Right atrium auricular region (tissue), 2 donors: ENCODE results near the gene MYO5B. TPM values are rescaled to one million over a fixed set of nuclear protein-coding genes. Genes with fewer than 3 reads are reported as not detected.
"Not testable (repeated sequence)": the region's sequence is repeated elsewhere in the genome, so short reads cannot be mapped to it uniquely, and the experiment has no call there.

ENCODE experiments used
- DNase-seq: peaks from one replicate; pipeline ENCODE4 v3.0.0-alpha.2; 2019; ENCODE audit warnings: low spot score
- H3K27ac ChIP-seq, 2 donors: fragments of 200-600 bp; sonication (generic); 1 replicate in 1 of 2; 2 replicates in 1 of 2; pipeline ENCODE4 v1.5.1; 2016 to 2019
- H3K27me3 ChIP-seq, 2 donors: fragments of 200-600 bp; sonication (generic); one replicate each; pipeline versions ENCODE4 v1.5.1 to v1.6.0; 2017 to 2019
- H3K36me3 ChIP-seq: fragments of 200-600 bp; sonication (generic); one replicate; pipeline ENCODE4 v1.5.1; 2016
- H3K4me1 ChIP-seq, 2 donors: fragments of 200-600 bp; sonication (generic); one replicate each; pipeline versions ENCODE4 v1.5.1 to v1.6.0; 2017 to 2019
- H3K4me3 ChIP-seq, 2 donors: fragments of 200-600 bp; sonication (generic); 1 replicate in 1 of 2; 2 replicates in 1 of 2; pipeline ENCODE4 v1.5.1; 2017 to 2019; ENCODE audit warnings: mild to moderate bottlenecking in 1 of 2, moderate library complexity in 1 of 2
- H3K9me3 ChIP-seq, 2 donors: fragments of 200-600 bp; sonication (generic); one replicate each; pipeline ENCODE4 v1.5.1; 2019
- microRNA-seq, 2 donors: library from miRNA; unstranded; fragments of <30 nt; microRNA quantifications; one replicate each; pipeline ENCODE4, GENCODE V29; 2016 to 2017; ENCODE audit warnings: borderline number of aligned reads in 2 of 2, borderline replicate concordance in 1 of 2
- total RNA-seq, 2 donors: library from RNA; depleted of rRNA; stranded (reverse); fragments of >200 nt; gene quantifications; one replicate each; pipeline ENCODE4 v1.1.0, GENCODE V29; 2016
- TF ChIP-seq, protein P1 (sequence below), 2 donors: fragments of 200-600 bp; sonication (generic); IDR thresholded peaks; one replicate each; pipeline ENCODE4 v1.5.1; 2019; ENCODE audit warnings: antibody characterized with exemption in 2 of 2

Gene MYO5B
- total RNA-seq, 2 donors from 2014 or later, result 7.7 to 10.2 TPM

DNA sequence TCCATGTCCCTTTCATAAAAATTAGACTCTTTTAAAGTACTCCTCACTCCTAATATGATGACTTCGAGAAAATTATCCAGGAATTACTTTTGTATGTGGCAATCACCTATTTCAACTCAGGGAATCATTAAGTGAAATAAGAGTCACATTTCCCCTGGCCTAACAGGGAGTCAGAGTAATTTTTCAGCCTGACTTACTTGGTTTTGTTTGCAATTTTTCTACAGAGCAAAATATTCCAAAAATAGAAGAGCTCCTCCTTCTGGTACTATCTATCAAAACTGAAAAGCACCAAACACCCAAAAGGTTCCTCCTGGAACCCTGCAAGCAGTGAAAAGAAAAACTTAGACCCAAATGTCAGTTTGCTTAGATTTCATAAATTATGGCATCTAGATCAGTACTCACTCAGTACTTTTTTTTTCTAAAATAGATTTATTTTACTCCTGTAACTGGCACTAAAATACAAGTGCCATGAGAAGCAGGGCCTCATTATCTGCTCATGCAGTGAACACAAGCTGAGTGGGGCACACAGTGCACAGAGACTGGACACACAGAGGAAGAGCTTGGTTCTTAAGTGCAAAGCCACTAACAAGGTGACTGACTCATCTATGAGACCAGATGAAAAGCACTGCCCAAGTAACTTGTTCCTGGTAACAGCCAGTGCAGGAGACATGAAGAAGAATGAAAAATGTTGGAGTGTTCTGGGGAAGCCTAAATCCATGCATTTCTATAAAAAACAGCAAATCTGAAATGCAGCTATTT, 410.3 kb downstream of the MYO5B start:
- no peak overlapping the region for H3K27ac ChIP-seq
- TF ChIP-seq, protein P1, sequence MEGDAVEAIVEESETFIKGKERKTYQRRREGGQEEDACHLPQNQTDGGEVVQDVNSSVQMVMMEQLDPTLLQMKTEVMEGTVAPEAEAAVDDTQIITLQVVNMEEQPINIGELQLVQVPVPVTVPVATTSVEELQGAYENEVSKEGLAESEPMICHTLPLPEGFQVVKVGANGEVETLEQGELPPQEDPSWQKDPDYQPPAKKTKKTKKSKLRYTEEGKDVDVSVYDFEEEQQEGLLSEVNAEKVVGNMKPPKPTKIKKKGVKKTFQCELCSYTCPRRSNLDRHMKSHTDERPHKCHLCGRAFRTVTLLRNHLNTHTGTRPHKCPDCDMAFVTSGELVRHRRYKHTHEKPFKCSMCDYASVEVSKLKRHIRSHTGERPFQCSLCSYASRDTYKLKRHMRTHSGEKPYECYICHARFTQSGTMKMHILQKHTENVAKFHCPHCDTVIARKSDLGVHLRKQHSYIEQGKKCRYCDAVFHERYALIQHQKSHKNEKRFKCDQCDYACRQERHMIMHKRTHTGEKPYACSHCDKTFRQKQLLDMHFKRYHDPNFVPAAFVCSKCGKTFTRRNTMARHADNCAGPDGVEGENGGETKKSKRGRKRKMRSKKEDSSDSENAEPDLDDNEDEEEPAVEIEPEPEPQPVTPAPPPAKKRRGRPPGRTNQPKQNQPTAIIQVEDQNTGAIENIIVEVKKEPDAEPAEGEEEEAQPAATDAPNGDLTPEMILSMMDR (IDR thresholded peaks at IDR 0.05), result peak in 1 of 2 donors; percentile 35
- no peaks in the 10 kb centered on the region for H3K4me1 ChIP-seq
- DNase-seq, result no peak
- H3K9me3 ChIP-seq, result no peaks in the 10 kb centered on the region
- no peak overlapping the region for H3K4me3 ChIP-seq
- peaks cover 71% of the 10 kb centered on the region for H3K36me3 ChIP-seq
- H3K27me3 ChIP-seq, result no peaks in the 10 kb centered on the region

DNA sequence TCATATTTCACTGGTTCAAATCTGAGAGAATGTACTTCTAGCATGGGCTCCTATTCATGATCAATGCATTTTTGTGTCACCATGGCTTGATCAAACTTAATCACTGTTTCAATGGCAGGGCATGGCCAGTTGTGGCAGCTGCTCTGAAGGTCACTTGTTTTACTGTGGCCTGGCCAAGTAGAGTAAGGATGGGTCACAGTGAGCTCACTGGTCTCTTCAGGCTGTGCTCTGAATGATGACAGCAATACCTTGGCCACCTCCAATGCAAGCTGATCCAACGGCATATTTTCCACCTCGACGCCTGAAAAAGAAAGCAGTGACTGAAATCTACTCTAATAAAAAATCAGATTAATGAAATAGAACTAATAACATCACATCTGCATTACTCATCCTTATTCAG, 411.3 kb downstream of the MYO5B start:
- H3K4me1 ChIP-seq, H3K27me3 ChIP-seq, H3K27ac ChIP-seq, H3K9me3 ChIP-seq, H3K4me3 ChIP-seq, DNase-seq: not testable (repeated sequence)
- H3K36me3 ChIP-seq, result peaks cover 63% of the 10 kb centered on the region

- Histone ChIP-seq H3K36me3 (peaks cover 34% of the 10 kb centered on the region), H3K9me3 (no peaks in the 10 kb centered on the region), H3K4me3 (no peak overlapping the region), H3K4me1 (no peaks in the 10 kb centered on the region), H3K27me3 (no peaks in the 10 kb centered on the region), H3K27ac (no peak overlapping the region)
- no peak for DNase-seq
- TF ChIP-seq, protein P1 (IDR thresholded peaks at IDR 0.05), result no peak
Observed at GRCh38 chr18:49778826-49779465, 416.0 kb downstream of the MYO5B start.

Small RNAs within 50 kb of the gene (microRNA-seq; reads per million reads assigned to microRNA genes)
- 0 reads per million in 2 donors for gene MIR4320

Other genes starting within 250 kb of the MYO5B start
- gene CFAP53, start 71.3 kb upstream of the MYO5B start, total RNA-seq, result under 1 TPM in 1 of 2 donors, not detected in 1; 0.30 TPM
- 10 to 100 TPM; 47.9 to 77.1 TPM for gene MBD1, start 86.4 kb upstream of the MYO5B start, total RNA-seq
- 10 to 100 TPM; 17.1 to 38.3 TPM for gene CXXC1, start 92.5 kb upstream of the MYO5B start, total RNA-seq
- gene SKA1, start 179.9 kb upstream of the MYO5B start, total RNA-seq, result under 1 TPM in 1 of 2 donors, not detected in 1; 0.78 TPM